AG04450 (cell line): ENCODE results near the gene PKIG. TPM values are rescaled to one million over a fixed set of nuclear protein-coding genes. Genes with fewer than 3 reads are reported as not detected.

Experiments used
- CTCF ChIA-PET: fragments of 300-600, 350-600 bp; formaldehyde crosslinking; extraction: SDS; loops from one replicate; lab custom pipeline; 2022; ENCODE audit warnings: antibody characterized with exemption, inconsistent platforms; lab: Charles Lee
- POLR2A ChIA-PET: fragments of 350-600 bp; formaldehyde crosslinking; extraction: SDS; loops from one replicate; lab custom pipeline; 2021; ENCODE audit warnings: antibody characterized with exemption, inconsistent platforms; lab: Yijun Ruan, JAX
- DNase-seq: peaks from one replicate; pipeline ENCODE4 v3.0.0-alpha.2; 2011; ENCODE audit warnings: low read depth, low spot score
- H3K27ac ChIP-seq: one replicate; pipeline ENCODE4 v1.5.1; 2012; ENCODE audit warnings: low read depth, low read length, control low read depth
- H3K27me3 ChIP-seq: one replicate; pipeline ENCODE4 v1.6.0; 2012; ENCODE audit warnings: low read length; ENCODE audit not compliant: control insufficient read depth, insufficient read depth
- H3K4me3 ChIP-seq: 2 replicates; pipeline ENCODE4 v1.5.1; 2011; ENCODE audit warnings: mild to moderate bottlenecking, low read depth, low read length, control low read depth
- H3K9me3 ChIP-seq: 2 replicates; pipeline ENCODE4 v1.5.1; 2012; ENCODE audit warnings: low read length; ENCODE audit not compliant: control insufficient read depth, insufficient read depth
- CTCF ChIP-seq: IDR thresholded peaks from 2 replicates; pipeline ENCODE4 v1.5.1; 2011; ENCODE audit warnings: low read depth, low read length, control low read depth, inconsistent platforms
- polyA plus RNA-seq: library from polyadenylated mRNA; depleted of rRNA; stranded (reverse); fragments of >200 nt; gene quantifications from 2 replicates; pipeline ENCODE4 v1.2.3, GENCODE V29; 2011

The PKIG gene
- polyA plus RNA-seq, 1 experiment = 107 TPM

GRCh38 chr20:44635877-44636276 lies 53.5 kb downstream of the PKIG start:
- H3K27ac ChIP-seq = no peak overlapping the region
- H3K27me3 ChIP-seq = no peaks in the 10 kb centered on the region
- DNase-seq = no peak
- no peak overlapping the region for H3K4me3 ChIP-seq
- POLR2A ChIA-PET = no interaction called here
- CTCF ChIA-PET = interaction anchor here (0.7 kb wide), 1 partner anchor 25 kb away, joined by 3 read pairs; no protein-coding TSS in a partner anchor
- TF ChIP-seq CTCF = no peak
- peaks cover 5% of the 10 kb centered on the region for H3K9me3 ChIP-seq

- ChIA-PET CTCF (interaction anchor here (0.6 kb wide), 1 partner anchor 384 kb away, joined by 4 read pairs; no protein-coding TSS in a partner anchor), POLR2A (no interaction called here)
- H3K27me3 ChIP-seq = no peaks in the 10 kb centered on the region
- H3K4me3 ChIP-seq = no peak overlapping the region
- no peak overlapping the region for H3K27ac ChIP-seq
- peaks cover 8% of the 10 kb centered on the region for H3K9me3 ChIP-seq
- no peak for TF ChIP-seq CTCF
- no peak for DNase-seq
These were observed 54.7 kb downstream of the PKIG start for GRCh38 chr20:44637042-44637441.

- H3K9me3 ChIP-seq = peaks cover 8% of the 10 kb centered on the region
- ChIA-PET CTCF (interaction anchor here (0.6 to 0.9 kb wide), 3 partner anchors 27 to 383 kb away, joined by 3 to 6 read pairs (median 4); no protein-coding TSS in a partner anchor), POLR2A (no interaction called here)
- DNase-seq = no peak
- no peaks in the 10 kb centered on the region for H3K27me3 ChIP-seq
- no peak for TF ChIP-seq CTCF
- H3K27ac ChIP-seq = no peak overlapping the region
- no peak overlapping the region for H3K4me3 ChIP-seq
These were observed 55.4 kb downstream of the PKIG start for GRCh38 chr20:44637522-44638372.

- no peak for TF ChIP-seq CTCF
- Histone ChIP-seq H3K9me3 (peaks cover 8% of the 10 kb centered on the region), H3K4me3 (no peak overlapping the region), H3K27ac (no peak overlapping the region), H3K27me3 (no peaks in the 10 kb centered on the region)
- DNase-seq = no peak
- CTCF ChIA-PET = no interaction called here
- POLR2A ChIA-PET = no interaction called here
These were observed 58.1 kb downstream of the PKIG start for GRCh38 chr20:44640522-44640921.

GRCh38 chr20:44641325-44641724 lies 58.9 kb downstream of the PKIG start:
- TF ChIP-seq CTCF = no peak
- Histone ChIP-seq H3K4me3 (no peak overlapping the region), H3K27me3 (no peaks in the 10 kb centered on the region), H3K27ac (no peak overlapping the region), H3K9me3 (peaks cover 8% of the 10 kb centered on the region)
- no peak for DNase-seq
- ChIA-PET POLR2A (no interaction called here), CTCF (no interaction called here)
